A549 (cell line): Measurements from ENCODE around the gene INAFM1. TPM values are rescaled to one million over a fixed set of nuclear protein-coding genes. Genes with fewer than 3 reads are reported as not detected.

ENCODE experiments used
- ATAC-seq, 2 experiments: fragments of 200-7000 bp in 1 of 2; fragments of >200 bp in 1 of 2; cut with Nextera tagmentation in 1 of 2; cut with Tn5 transposase in 1 of 2; 3 replicates each; pipeline versions ENCODE4 v1.8.0 to v1.9.1; 2018 to 2020; ENCODE audit warnings: mild to moderate bottlenecking in 1 of 2, moderate library complexity in 1 of 2
- CTCF ChIA-PET: fragments of 300-600 bp; sonication (Branson Sonifier 250); formaldehyde crosslinking; extraction: SDS; loops from one replicate; lab custom pipeline; 2021; ENCODE audit warnings: antibody characterized with exemption, inconsistent platforms; lab: Yijun Ruan, JAX
- POLR2A ChIA-PET: fragments of 350-600 bp; formaldehyde crosslinking; extraction: SDS; loops from one replicate; lab custom pipeline; 2021; ENCODE audit warnings: antibody characterized with exemption, inconsistent platforms; lab: Yijun Ruan, JAX
- DNase-seq, 2 experiments: peaks; one replicate each; pipeline versions ENCODE4 v3.0.0 to v3.0.0-alpha.2; 2011 to 2016; ENCODE audit warnings: low read depth in 1 of 2, low spot score in 1 of 2
- FAIRE-seq: peaks from 2 replicates; lab custom pipeline; 2011; peaks lifted over from hg19 to GRCh38; lab: Jason Lieb, UNC
- H3K27ac ChIP-seq, 2 experiments: fragments of >200 bp; sonication (Bioruptor Twin); formaldehyde crosslinking; 3 replicates each; pipeline ENCODE4 v1.5.1; 2016 to 2017
- H3K4me1 ChIP-seq: fragments of >200 bp; sonication (Bioruptor Twin); formaldehyde crosslinking; 3 replicates; pipeline ENCODE4 v1.6.1; 2016
- H3K4me2 ChIP-seq: fragments of >200 bp; sonication (Bioruptor Twin); formaldehyde crosslinking; 3 replicates; pipeline ENCODE4 v1.6.1; 2016
- H3K4me3 ChIP-seq: fragments of >200 bp; sonication (Bioruptor Twin); formaldehyde crosslinking; 3 replicates; pipeline ENCODE4 v1.5.1; 2016
- H3K9me3 ChIP-seq: fragments of >200 bp; sonication (Bioruptor Twin); formaldehyde crosslinking; 3 replicates; pipeline ENCODE4 v1.6.1; 2016
- EHF ChIP-seq: fragments of 250-450 bp; sonication (Bioruptor Pico); IDR thresholded peaks from 2 replicates; pipeline ENCODE4 v1.5.0; 2020; ENCODE audit warnings: mild to moderate bottlenecking
- FOSL2 ChIP-seq, 2 experiments: fragments of 450-650 bp in 1 of 2; fragments of >200 bp in 1 of 2; sonication (Bioruptor Twin) in 1 of 2; formaldehyde crosslinking; IDR thresholded peaks; 2 replicates each; pipeline versions ENCODE4 v1.5.0 to v1.6.1; 2016 to 2020; ENCODE audit warnings: mild to moderate bottlenecking in 1 of 2, moderate library complexity in 1 of 2
- FOXS1 ChIP-seq: fragments of 250-450 bp; sonication (Bioruptor Pico); IDR thresholded peaks from 2 replicates; pipeline ENCODE4 v1.5.0; 2020; ENCODE audit warnings: mild to moderate bottlenecking, moderate library complexity
- GATA3 ChIP-seq: IDR thresholded peaks from 2 replicates; pipeline ENCODE4 v1.6.1; 2012; ENCODE audit warnings: borderline replicate concordance
- HEYL ChIP-seq: fragments of 250-450 bp; sonication (Bioruptor Pico); IDR thresholded peaks from 2 replicates; pipeline ENCODE4 v1.8.0; 2021; ENCODE audit warnings: mild to moderate bottlenecking, moderate library complexity
- HOXA7 ChIP-seq: fragments of 250-450 bp; sonication (Bioruptor Pico); IDR thresholded peaks from 2 replicates; pipeline ENCODE4 v1.5.0; 2020; ENCODE audit warnings: mild to moderate bottlenecking, moderate library complexity
- JUN ChIP-seq, 2 experiments: fragments of >200 bp; sonication (Bioruptor Twin); formaldehyde crosslinking; IDR thresholded peaks; 2 replicates in 1 of 2; 3 replicates in 1 of 2; pipeline ENCODE4 v1.6.1; 2016 to 2017
- JUNB ChIP-seq: fragments of >200 bp; sonication (Bioruptor Twin); formaldehyde crosslinking; IDR thresholded peaks from 2 replicates; pipeline ENCODE4 v1.6.1; 2016
- KDM1A ChIP-seq: fragments of 200-600 bp; sonication (generic); IDR thresholded peaks from 2 replicates; pipeline ENCODE4 v1.6.1; 2016; ENCODE audit warnings: low read depth, mild to moderate bottlenecking
- MAFK ChIP-seq: fragments of 450-650 bp; IDR thresholded peaks from 2 replicates; pipeline ENCODE4 v1.6.1; 2014; ENCODE audit not compliant: partially characterized antibody
- MYC ChIP-seq: IDR thresholded peaks from 2 replicates; pipeline ENCODE4 v1.6.1; 2012; ENCODE audit warnings: mild to moderate bottlenecking, inconsistent platforms, low read length, improper control_type of control experiment, borderline replicate concordance
- NR3C1 ChIP-seq: fragments of >200 bp; sonication (Bioruptor Twin); formaldehyde crosslinking; IDR thresholded peaks from 3 replicates; pipeline ENCODE4 v1.6.1; 2017
- RARB ChIP-seq: fragments of 250-450 bp; sonication (Bioruptor Pico); IDR thresholded peaks from 2 replicates; pipeline ENCODE4 v1.8.0; 2021; ENCODE audit warnings: mild to moderate bottlenecking, moderate library complexity
- RCOR1 ChIP-seq: fragments of 150-350 bp; IDR thresholded peaks from 2 replicates; pipeline ENCODE4 v1.6.1; 2014; ENCODE audit warnings: antibody characterized with exemption, low read length, low read depth
- RFX5 ChIP-seq: fragments of 450-650 bp; IDR thresholded peaks from 2 replicates; pipeline ENCODE4 v1.7.1; 2014; ENCODE audit warnings: antibody characterized with exemption, mild to moderate bottlenecking, moderate library complexity
- ZSCAN20 ChIP-seq: fragments of 250-450 bp; sonication (Bioruptor Pico); IDR thresholded peaks from 2 replicates; pipeline ENCODE4 v1.8.0; 2022; ENCODE audit warnings: mild to moderate bottlenecking, moderate library complexity
- whole genome bisulfite sequencing: methylation state at CpG from one replicate; pipeline ENCODE4 v1.1.6; 2017; ENCODE audit errors: missing lambda C conversion rate; 5-methylcytosine and 5-hydroxymethylcytosine counted together
- polyA plus RNA-seq, 4 experiments: library from polyadenylated mRNA; depleted of rRNA in 3 of 4; stranded (reverse); fragments of >200 nt; fragmentation: RNase III in 1 of 4; extraction: RNeasy Plus Mini Kit Qiagen cat#74134 plus additional on column Dnase treatment in 1 of 4; gene quantifications; 2 replicates in 3 of 4; 3 replicates in 1 of 4; pipeline ENCODE4 v1.2.3, GENCODE V29; 2011 to 2017
- TF ChIP-seq, protein P1 (sequence below): fragments of 250-450 bp; sonication (Bioruptor Pico); IDR thresholded peaks from 2 replicates; pipeline ENCODE4 v1.5.0; 2020; ENCODE audit warnings: low read depth, mild to moderate bottlenecking, moderate library complexity
- TF ChIP-seq, protein P2 (sequence below): fragments of >200 bp; sonication (Bioruptor Twin); formaldehyde crosslinking; IDR thresholded peaks from 3 replicates; pipeline ENCODE4 v1.5.1; 2016
- TF ChIP-seq, protein P3 (sequence below): fragments of 150-350 bp; IDR thresholded peaks from 2 replicates; pipeline ENCODE4 v1.6.1; 2014; ENCODE audit warnings: low read depth, mild to moderate bottlenecking, low read length
- TF ChIP-seq, protein P4 (sequence below): IDR thresholded peaks from 2 replicates; pipeline ENCODE4 v1.6.1; 2012
- TF ChIP-seq, protein P5 (sequence below): fragments of >200 bp; sonication (Bioruptor Twin); formaldehyde crosslinking; IDR thresholded peaks from 3 replicates; pipeline ENCODE4 v1.6.1; 2016
- TF ChIP-seq, protein P6 (sequence below): fragments of 450-650 bp; IDR thresholded peaks from 2 replicates; pipeline ENCODE4 v1.6.1; 2014; ENCODE audit warnings: antibody characterized with exemption

INAFM1 gene
- polyA plus RNA-seq, 2 of the 4 experiments (the other 2 are of a cell fraction) = 1.5 to 5.5 TPM

DNA sequence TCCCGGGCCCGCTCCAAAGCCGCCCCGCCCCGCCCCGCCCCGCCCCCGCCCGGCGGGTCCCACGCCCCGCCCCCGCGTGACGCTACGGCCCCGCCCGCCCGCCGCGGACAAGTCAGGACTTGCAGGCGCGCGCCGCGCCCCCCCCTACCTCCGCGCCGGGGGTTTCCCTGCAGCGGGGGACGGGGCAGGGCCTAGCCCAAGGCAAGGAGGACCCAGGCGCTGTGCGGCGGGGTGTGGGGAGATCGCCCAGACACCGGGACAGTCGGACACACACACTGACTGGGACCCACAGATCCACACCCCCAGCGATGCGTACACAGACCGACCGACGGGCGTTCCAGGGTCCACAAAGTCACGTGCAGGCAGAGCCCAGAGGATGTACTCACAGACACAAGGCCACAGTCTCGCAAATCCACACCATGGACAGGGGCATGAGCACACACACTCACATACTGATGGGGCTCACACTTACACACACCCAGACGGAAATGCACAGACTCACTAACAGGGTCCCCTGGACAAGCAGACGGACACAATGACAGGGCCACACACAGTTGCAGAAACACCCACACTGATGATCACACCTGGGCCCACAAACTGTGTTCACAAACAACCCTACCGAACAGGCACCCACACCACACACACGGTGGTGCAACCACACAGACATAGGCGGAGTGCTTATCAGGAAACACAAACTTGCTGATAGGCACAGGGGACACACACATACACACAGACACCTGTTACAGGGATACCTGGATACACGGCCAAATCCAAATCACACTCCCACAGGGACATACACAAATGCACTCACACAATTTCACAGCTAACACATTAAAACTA is 43.2 kb upstream of the INAFM1 start (continued):
- no peak for TF ChIP-seq ZSCAN20 (CRISPR knock-in tag)
- TF ChIP-seq, all 56 proteins: peak for 12

DNA sequence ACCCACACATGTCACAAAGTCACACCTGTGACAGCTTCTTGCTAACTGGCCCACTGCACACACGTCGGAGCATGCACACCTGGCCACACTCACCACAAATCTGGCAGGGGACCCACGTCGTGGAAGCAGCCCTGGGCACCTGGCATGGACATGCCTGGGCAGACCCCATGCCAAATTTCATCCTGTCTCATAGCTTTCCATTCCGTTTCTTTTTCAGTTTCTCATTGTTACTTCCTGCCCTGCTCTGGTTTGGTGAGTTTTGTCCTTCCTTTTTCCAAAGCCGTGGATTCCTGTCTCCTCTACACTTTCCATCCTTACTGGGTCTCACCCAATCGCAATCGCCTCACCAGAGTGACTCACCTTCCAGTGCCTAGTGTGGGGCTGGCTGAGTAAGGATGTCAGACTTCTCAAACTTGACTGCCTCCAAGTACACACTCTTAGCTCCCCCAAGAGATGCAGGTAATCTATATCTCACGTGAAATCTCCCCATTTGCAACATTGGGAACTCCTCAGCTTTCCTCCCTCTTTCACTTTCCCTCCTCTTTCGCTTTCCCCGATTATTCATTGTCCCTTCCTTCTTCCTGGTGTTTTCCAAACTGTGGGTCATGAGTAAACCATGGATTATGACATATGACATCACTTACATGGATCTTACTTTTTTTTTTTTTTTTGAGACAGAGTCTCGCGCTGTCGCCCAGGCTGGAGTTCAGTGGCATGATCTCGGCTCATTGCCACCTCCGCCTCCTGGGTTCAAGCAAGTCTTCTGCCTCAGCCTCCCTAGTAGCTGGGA is 42.1 kb upstream of the INAFM1 start:
- 48% methylated on average over 16 of the region's 16 CpGs for WGBS
- ATAC-seq (no peak), DNase-seq (peak in 1 of 2 experiments; percentile 78), FAIRE-seq (no peak)
- ChIA-PET POLR2A (interaction anchor here (0.6 to 3.0 kb wide), 8 partner anchors 8 to 208 kb away, joined by 3 to 26 read pairs (median 4); partner anchors contain the start of genes CCDC9 and ZC3H4), CTCF (interaction anchor here (0.6 to 5.8 kb wide), 8 partner anchors 11 to 220 kb away, joined by 3 to 144 read pairs (median 4); no protein-coding TSS in a partner anchor)
- TF ChIP-seq FOSL2 (IDR thresholded peaks at IDR 0.05) (no peak; the same call in 1 of the 2 replicates), FOSL2 (CRISPR knock-in tag; IDR thresholded peaks at IDR 0.05) (peak; percentile 73), MYC (no peak), KDM1A (no peak), JUNB (peak; percentile 21; the same call in 1 of the 2 replicates), HEYL (CRISPR knock-in tag) (0 out of 2 replicates have a peak, but pooled peaks have one; percentile 26), NR3C1 (no peak), FOXS1 (CRISPR knock-in tag) (no peak), JUN (IDR thresholded peaks at IDR 0.05) (peak; percentile 14 to 34; a peak in 2 of 5 replicates), HOXA7 (CRISPR knock-in tag) (no peak)
- TF ChIP-seq, protein P1, sequence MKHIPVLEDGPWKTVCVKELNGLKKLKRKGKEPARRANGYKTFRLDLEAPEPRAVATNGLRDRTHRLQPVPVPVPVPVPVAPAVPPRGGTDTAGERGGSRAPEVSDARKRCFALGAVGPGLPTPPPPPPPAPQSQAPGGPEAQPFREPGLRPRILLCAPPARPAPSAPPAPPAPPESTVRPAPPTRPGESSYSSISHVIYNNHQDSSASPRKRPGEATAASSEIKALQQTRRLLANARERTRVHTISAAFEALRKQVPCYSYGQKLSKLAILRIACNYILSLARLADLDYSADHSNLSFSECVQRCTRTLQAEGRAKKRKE = no peak
- TF ChIP-seq, protein P2, sequence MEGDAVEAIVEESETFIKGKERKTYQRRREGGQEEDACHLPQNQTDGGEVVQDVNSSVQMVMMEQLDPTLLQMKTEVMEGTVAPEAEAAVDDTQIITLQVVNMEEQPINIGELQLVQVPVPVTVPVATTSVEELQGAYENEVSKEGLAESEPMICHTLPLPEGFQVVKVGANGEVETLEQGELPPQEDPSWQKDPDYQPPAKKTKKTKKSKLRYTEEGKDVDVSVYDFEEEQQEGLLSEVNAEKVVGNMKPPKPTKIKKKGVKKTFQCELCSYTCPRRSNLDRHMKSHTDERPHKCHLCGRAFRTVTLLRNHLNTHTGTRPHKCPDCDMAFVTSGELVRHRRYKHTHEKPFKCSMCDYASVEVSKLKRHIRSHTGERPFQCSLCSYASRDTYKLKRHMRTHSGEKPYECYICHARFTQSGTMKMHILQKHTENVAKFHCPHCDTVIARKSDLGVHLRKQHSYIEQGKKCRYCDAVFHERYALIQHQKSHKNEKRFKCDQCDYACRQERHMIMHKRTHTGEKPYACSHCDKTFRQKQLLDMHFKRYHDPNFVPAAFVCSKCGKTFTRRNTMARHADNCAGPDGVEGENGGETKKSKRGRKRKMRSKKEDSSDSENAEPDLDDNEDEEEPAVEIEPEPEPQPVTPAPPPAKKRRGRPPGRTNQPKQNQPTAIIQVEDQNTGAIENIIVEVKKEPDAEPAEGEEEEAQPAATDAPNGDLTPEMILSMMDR = no peak
- TF ChIP-seq, protein P3, sequence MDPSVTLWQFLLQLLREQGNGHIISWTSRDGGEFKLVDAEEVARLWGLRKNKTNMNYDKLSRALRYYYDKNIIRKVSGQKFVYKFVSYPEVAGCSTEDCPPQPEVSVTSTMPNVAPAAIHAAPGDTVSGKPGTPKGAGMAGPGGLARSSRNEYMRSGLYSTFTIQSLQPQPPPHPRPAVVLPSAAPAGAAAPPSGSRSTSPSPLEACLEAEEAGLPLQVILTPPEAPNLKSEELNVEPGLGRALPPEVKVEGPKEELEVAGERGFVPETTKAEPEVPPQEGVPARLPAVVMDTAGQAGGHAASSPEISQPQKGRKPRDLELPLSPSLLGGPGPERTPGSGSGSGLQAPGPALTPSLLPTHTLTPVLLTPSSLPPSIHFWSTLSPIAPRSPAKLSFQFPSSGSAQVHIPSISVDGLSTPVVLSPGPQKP = no peak
- Histone ChIP-seq H3K9me3 (no peaks in the 10 kb centered on the region), H3K4me1 (peaks cover 33% of the 10 kb centered on the region), H3K27ac (peak overlapping the region; percentile 87 to 98), H3K4me3 (peak overlapping the region; percentile 5; the same call in 2 of the 3 replicates), H3K4me2 (peak overlapping the region; percentile 99)

DNA sequence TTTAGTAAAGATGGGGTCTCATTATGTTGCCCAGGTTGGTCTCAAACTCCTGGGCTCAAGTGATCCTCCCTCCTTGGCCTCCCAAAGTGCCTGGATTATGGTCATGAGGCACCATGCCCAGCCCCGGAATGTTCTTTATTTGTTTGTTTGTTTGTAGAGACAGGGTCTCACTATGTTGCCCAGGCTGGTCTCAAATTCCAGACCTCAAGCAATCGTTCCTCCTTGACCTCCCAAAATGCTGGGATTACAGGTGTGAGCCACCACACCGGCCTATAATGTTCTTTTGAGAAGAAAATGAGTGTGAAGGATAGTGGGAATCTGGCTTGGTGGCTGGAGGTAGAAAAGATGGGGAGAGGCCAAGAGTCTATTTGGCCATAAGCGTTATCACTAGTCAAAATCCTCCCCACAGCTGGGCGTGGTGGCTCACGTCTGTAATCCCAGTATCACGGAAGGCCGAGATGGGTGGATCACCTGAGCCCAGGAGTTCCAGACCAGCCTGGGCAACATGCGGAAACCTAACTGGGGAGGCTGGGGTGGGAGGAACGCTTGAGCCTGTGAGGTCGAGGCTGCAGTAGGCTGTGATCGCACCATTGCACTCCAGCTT is 38.5 kb upstream of the INAFM1 start:
- FAIRE-seq (no peak), ATAC-seq (no peak), DNase-seq (no peak)
- POLR2A ChIA-PET = interaction anchor here (4.0 kb wide), 1 partner anchor 10 kb away, joined by 18 read pairs; no protein-coding TSS in a partner anchor
- CTCF ChIA-PET = interaction anchor here (0.6 to 7.4 kb wide), 3 partner anchors 9 to 396 kb away, joined by 4 to 144 read pairs (median 41); no protein-coding TSS in a partner anchor
- no peak overlapping the region for H3K4me2 ChIP-seq
- no peak overlapping the region for H3K27ac ChIP-seq
- H3K4me1 ChIP-seq = peaks cover 27% of the 10 kb centered on the region
- no peak overlapping the region for H3K4me3 ChIP-seq
- H3K9me3 ChIP-seq = no peaks in the 10 kb centered on the region
- 74% methylated on average over 12 of the region's 12 CpGs for WGBS
- TF ChIP-seq, protein P4, sequence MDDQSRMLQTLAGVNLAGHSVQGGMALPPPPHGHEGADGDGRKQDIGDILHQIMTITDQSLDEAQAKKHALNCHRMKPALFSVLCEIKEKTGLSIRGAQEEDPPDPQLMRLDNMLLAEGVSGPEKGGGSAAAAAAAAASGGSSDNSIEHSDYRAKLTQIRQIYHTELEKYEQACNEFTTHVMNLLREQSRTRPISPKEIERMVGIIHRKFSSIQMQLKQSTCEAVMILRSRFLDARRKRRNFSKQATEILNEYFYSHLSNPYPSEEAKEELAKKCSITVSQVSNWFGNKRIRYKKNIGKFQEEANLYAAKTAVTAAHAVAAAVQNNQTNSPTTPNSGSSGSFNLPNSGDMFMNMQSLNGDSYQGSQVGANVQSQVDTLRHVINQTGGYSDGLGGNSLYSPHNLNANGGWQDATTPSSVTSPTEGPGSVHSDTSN = no peak
- no peak for TF ChIP-seq RFX5
- no peak for TF ChIP-seq RARB (CRISPR knock-in tag)
- TF ChIP-seq, protein P3 = no peak
- TF ChIP-seq, protein P5, sequence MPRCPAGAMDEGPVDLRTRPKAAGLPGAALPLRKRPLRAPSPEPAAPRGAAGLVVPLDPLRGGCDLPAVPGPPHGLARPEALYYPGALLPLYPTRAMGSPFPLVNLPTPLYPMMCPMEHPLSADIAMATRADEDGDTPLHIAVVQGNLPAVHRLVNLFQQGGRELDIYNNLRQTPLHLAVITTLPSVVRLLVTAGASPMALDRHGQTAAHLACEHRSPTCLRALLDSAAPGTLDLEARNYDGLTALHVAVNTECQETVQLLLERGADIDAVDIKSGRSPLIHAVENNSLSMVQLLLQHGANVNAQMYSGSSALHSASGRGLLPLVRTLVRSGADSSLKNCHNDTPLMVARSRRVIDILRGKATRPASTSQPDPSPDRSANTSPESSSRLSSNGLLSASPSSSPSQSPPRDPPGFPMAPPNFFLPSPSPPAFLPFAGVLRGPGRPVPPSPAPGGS = no peak
- TF ChIP-seq GATA3 = no peak
- TF ChIP-seq, protein P6, sequence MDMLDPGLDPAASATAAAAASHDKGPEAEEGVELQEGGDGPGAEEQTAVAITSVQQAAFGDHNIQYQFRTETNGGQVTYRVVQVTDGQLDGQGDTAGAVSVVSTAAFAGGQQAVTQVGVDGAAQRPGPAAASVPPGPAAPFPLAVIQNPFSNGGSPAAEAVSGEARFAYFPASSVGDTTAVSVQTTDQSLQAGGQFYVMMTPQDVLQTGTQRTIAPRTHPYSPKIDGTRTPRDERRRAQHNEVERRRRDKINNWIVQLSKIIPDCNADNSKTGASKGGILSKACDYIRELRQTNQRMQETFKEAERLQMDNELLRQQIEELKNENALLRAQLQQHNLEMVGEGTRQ = no peak
- TF ChIP-seq RCOR1 = no peak
- TF ChIP-seq MAFK = no peak
- no peak for TF ChIP-seq EHF (CRISPR knock-in tag)
